Measurements from ENCODE around the gene HARBI1. TPM values are rescaled to one million over a fixed set of nuclear protein-coding genes. Genes with fewer than 3 reads are reported as not detected.

The HARBI1 gene
- total and polyA plus RNA-seq, 9 of the 15 experiments (the other 6 are each of a cell fraction or from before 2014, with no cell fraction given): 3.5 to 8.4 (median 5.5) TPM

DNA sequence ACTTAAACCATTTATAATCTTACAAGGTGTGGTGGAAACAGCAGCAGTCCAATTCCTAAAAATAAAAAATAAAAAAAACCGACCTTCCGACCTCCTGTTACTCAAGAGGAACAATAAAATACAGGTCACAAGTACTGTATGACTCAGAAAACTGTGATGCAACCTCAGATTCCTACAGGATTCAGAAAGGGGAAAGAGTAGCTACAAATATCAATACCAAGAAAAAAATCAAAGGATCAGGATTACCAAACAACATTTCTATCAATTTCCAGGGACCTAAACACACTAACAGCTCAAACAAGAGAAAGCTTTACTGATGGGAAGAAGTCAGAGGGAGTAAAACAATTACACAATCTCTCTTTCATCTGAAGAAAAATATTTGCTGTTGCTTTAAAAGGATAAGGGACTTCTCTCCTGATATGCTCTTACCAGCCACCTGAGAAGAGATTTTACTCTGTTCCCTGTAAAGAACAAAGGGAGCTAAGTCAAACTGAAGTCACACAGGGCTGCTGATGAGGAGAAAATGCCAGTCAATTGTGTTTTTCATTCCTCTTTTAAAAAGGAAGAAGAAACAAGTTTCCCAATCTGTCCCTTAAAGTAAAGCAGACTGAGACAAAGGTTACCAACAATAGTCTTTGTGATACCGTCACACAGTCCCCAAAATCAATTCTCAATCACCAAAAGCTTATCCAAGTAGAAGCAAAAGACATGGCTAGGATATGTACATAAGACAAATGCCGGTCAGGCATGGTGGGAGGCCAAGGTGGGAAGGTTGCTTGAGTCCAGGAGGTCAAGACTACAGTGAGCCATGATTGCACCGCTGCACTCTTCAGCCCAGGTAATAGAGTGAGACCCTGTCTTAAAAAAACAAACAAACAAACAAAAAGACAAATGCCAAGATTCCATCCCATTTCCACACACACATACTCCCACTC is 62.5 kb downstream of the HARBI1 start (continued):
- no peak for TF ChIP-seq DDX20 (tag; IDR thresholded peaks at IDR 0.05; ENCODE audit: low read depth)
- no peak for TF ChIP-seq CHD2 (IDR thresholded peaks at IDR 0.05; ENCODE audit: low read depth, low read length)
- TF ChIP-seq, protein P1, sequence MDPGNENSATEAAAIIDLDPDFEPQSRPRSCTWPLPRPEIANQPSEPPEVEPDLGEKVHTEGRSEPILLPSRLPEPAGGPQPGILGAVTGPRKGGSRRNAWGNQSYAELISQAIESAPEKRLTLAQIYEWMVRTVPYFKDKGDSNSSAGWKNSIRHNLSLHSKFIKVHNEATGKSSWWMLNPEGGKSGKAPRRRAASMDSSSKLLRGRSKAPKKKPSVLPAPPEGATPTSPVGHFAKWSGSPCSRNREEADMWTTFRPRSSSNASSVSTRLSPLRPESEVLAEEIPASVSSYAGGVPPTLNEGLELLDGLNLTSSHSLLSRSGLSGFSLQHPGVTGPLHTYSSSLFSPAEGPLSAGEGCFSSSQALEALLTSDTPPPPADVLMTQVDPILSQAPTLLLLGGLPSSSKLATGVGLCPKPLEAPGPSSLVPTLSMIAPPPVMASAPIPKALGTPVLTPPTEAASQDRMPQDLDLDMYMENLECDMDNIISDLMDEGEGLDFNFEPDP (CRISPR knock-in tag; IDR thresholded peaks at IDR 0.05): no peak
- no peak for TF ChIP-seq TCF3 (CRISPR knock-in tag; IDR thresholded peaks at IDR 0.05)
- no peak for TF ChIP-seq CBX5 (IDR thresholded peaks at IDR 0.05; ENCODE audit: borderline replicate concordance, low read depth)
- TF ChIP-seq KDM1A (IDR thresholded peaks at IDR 0.05): peak in 1 of 2 experiments; percentile 43; a peak in 1 of 4 replicates
- no peak for TF ChIP-seq ASH1L (IDR thresholded peaks at IDR 0.05; ENCODE audit: borderline replicate concordance, low read depth, partially characterized antibody)
- no peak for TF ChIP-seq PHF8 (IDR thresholded peaks at IDR 0.05; ENCODE audit: borderline replicate concordance, low read length)
- TF ChIP-seq, protein P2, sequence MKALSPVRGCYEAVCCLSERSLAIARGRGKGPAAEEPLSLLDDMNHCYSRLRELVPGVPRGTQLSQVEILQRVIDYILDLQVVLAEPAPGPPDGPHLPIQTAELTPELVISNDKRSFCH (CRISPR knock-in tag; IDR thresholded peaks at IDR 0.05): no peak
- TF ChIP-seq, protein P2 (tag; IDR thresholded peaks at IDR 0.05): no peak
- TF ChIP-seq ZNF717 (CRISPR knock-in tag; IDR thresholded peaks at IDR 0.05): no peak
- TF ChIP-seq, protein P3, sequence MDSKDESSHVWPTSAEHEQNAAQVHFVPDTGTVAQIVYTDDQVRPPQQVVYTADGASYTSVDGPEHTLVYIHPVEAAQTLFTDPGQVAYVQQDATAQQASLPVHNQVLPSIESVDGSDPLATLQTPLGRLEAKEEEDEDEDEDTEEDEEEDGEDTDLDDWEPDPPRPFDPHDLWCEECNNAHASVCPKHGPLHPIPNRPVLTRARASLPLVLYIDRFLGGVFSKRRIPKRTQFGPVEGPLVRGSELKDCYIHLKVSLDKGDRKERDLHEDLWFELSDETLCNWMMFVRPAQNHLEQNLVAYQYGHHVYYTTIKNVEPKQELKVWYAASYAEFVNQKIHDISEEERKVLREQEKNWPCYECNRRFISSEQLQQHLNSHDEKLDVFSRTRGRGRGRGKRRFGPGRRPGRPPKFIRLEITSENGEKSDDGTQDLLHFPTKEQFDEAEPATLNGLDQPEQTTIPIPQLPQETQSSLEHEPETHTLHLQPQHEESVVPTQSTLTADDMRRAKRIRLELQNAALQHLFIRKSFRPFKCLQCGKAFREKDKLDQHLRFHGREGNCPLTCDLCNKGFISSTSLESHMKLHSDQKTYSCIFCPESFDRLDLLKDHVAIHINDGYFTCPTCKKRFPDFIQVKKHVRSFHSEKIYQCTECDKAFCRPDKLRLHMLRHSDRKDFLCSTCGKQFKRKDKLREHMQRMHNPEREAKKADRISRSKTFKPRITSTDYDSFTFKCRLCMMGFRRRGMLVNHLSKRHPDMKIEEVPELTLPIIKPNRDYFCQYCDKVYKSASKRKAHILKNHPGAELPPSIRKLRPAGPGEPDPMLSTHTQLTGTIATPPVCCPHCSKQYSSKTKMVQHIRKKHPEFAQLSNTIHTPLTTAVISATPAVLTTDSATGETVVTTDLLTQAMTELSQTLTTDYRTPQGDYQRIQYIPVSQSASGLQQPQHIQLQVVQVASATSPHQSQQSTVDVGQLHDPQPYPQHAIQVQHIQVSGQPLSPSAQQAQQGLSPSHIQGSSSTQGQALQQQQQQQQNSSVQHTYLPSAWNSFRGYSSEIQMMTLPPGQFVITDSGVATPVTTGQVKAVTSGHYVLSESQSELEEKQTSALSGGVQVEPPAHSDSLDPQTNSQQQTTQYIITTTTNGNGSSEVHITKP (IDR thresholded peaks at IDR 0.05; ENCODE audit: partially characterized antibody): no peak
- TF ChIP-seq BCL6 (CRISPR knock-in tag; IDR thresholded peaks at IDR 0.05): no peak
- no peak for TF ChIP-seq PTRF (tag; IDR thresholded peaks at IDR 0.05)
- TF ChIP-seq THRAP3 (IDR thresholded peaks at IDR 0.05; ENCODE audit: borderline replicate concordance): no peak
- TF ChIP-seq, protein P4, sequence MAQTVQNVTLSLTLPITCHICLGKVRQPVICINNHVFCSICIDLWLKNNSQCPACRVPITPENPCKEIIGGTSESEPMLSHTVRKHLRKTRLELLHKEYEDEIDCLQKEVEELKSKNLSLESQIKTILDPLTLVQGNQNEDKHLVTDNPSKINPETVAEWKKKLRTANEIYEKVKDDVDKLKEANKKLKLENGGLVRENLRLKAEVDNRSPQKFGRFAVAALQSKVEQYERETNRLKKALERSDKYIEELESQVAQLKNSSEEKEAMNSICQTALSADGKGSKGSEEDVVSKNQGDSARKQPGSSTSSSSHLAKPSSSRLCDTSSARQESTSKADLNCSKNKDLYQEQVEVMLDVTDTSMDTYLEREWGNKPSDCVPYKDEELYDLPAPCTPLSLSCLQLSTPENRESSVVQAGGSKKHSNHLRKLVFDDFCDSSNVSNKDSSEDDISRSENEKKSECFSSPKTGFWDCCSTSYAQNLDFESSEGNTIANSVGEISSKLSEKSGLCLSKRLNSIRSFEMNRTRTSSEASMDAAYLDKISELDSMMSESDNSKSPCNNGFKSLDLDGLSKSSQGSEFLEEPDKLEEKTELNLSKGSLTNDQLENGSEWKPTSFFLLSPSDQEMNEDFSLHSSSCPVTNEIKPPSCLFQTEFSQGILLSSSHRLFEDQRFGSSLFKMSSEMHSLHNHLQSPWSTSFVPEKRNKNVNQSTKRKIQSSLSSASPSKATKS (CRISPR knock-in tag; IDR thresholded peaks at IDR 0.05): no peak
- no peak for TF ChIP-seq FUS (optimal IDR thresholded peaks at IDR 0.05; ENCODE audit: low read depth, low read length)
- no peak for TF ChIP-seq LCOR (CRISPR knock-in tag; IDR thresholded peaks at IDR 0.05)
- TF ChIP-seq SLC30A9 (CRISPR knock-in tag; IDR thresholded peaks at IDR 0.05): no peak
- TF ChIP-seq ZNF212 (CRISPR knock-in tag; IDR thresholded peaks at IDR 0.05): no peak
- TF ChIP-seq XRCC3 (IDR thresholded peaks at IDR 0.05): no peak
- no peak for TF ChIP-seq ZNF274 (IDR thresholded peaks at IDR 0.05; ENCODE audit: borderline replicate concordance, low read depth, low read length)

Data from K562 (cell line).